PFSK-1 (cell line): ENCODE data around the gene MAPKAPK2. TPM values are rescaled to one million over a fixed set of nuclear protein-coding genes. Genes with fewer than 3 reads are reported as not detected.

Experiments used
- FOXP2 ChIP-seq: optimal IDR thresholded peaks from 2 replicates; pipeline ENCODE3; 2011; ENCODE audit warnings: borderline replicate concordance, control low read depth, inconsistent platforms; ENCODE audit not compliant: insufficient read depth; ENCODE audit errors: extremely low read length, extremely low read depth
- POLR2AphosphoS5 ChIP-seq: IDR thresholded peaks from 2 replicates; pipeline ENCODE4 v1.6.1; 2012; ENCODE audit warnings: low read depth, mild to moderate bottlenecking, control low read depth, low read length, moderate library complexity
- REST ChIP-seq, 2 experiments: IDR thresholded peaks; 2 replicates each; pipeline versions ENCODE4 v1.6.1 to v1.8.0; 2011 to 2012; ENCODE audit warnings: low read depth in 2 of 2, low read length in 2 of 2, control low read depth in 1 of 2, inconsistent platforms in 1 of 2, mild to moderate bottlenecking in 1 of 2, moderate library complexity in 1 of 2; ENCODE audit not compliant: insufficient read depth in 1 of 2
- SIN3A ChIP-seq: IDR thresholded peaks from 2 replicates; pipeline ENCODE4 v1.6.1; 2012; ENCODE audit warnings: mild to moderate bottlenecking, low read length, moderate library complexity, borderline replicate concordance; ENCODE audit not compliant: insufficient read depth
- TAF1 ChIP-seq: IDR thresholded peaks from 2 replicates; pipeline ENCODE4 v1.6.1; 2012; ENCODE audit warnings: low read length, control low read depth, borderline replicate concordance; ENCODE audit not compliant: insufficient read depth
- polyA plus RNA-seq: library from polyadenylated mRNA; unstranded; fragments of >200 nt; gene quantifications from one replicate; pipeline ENCODE4 v1.2.1, GENCODE V29; 2012; ENCODE audit warnings: low read depth, missing spikeins; ENCODE audit not compliant: insufficient read length

MAPKAPK2 gene
- polyA plus RNA-seq: 32.4 TPM

GRCh38 chr1:206684478-206685333 is at the start of gene MAPKAPK2:
Gene MAPKAPK2 (plus strand): TSS chr1:206684905. CDS start chr1:206685230, 325 bp downstream.
- TF ChIP-seq FOXP2: no peak
- 0 out of 2 replicates have a peak, but pooled peaks have one; percentile 18 for TF ChIP-seq TAF1

- peak; percentile 75 for TF ChIP-seq POLR2AphosphoS5
- TF ChIP-seq FOXP2: peak; percentile 92
- peak; percentile 45; the same call in 1 of the 2 replicates for TF ChIP-seq TAF1
- TF ChIP-seq REST (IDR thresholded peaks at IDR 0.05; ENCODE audit: insufficient read depth in 1 of 2, low read depth in 2 of 2, low read length in 2 of 2): no peak
- TF ChIP-seq SIN3A: peak; percentile 89; the same call in 1 of the 2 replicates
These were observed 49.4 kb upstream of the MAPKAPK2 start, which contains the start of gene DYRK3 for GRCh38 chr1:206635080-206635977. Gene DYRK3 (plus strand): TSS chr1:206635536. CDS start chr1:206635704, 168 bp downstream.

- no peak for TF ChIP-seq SIN3A
- TF ChIP-seq TAF1: no peak
- TF ChIP-seq FOXP2: no peak
- no peak for TF ChIP-seq REST (IDR thresholded peaks at IDR 0.05; ENCODE audit: insufficient read depth in 1 of 2, low read depth in 2 of 2, low read length in 2 of 2)
- no peak for TF ChIP-seq POLR2AphosphoS5
These were observed 48.7 kb upstream of the MAPKAPK2 start for GRCh38 chr1:206635978-206636345.

GRCh38 chr1:206636671-206637070 is 48.0 kb upstream of the MAPKAPK2 start:
- TF ChIP-seq SIN3A (no peak), POLR2AphosphoS5 (no peak), TAF1 (no peak), REST (IDR thresholded peaks at IDR 0.05; ENCODE audit: insufficient read depth in 1 of 2, low read depth in 2 of 2, low read length in 2 of 2) (no peak), FOXP2 (no peak)

GRCh38 chr1:206637605-206638004 is 47.1 kb upstream of the MAPKAPK2 start:
- TF ChIP-seq REST (IDR thresholded peaks at IDR 0.05; ENCODE audit: insufficient read depth in 1 of 2, low read depth in 2 of 2, low read length in 2 of 2) (no peak), FOXP2 (no peak), TAF1 (no peak), SIN3A (no peak), POLR2AphosphoS5 (no peak)
